ENCODE measurements around the gene PADI4.
A peak's percentile ranks its signal among the peaks of the same experiment; 100 is the strongest.

Gene PADI4

GRCh38 chr1:17304151-17304825 lies 3.7 kb upstream of the PADI4 start:
- ChIA-PET CTCF (interaction anchor here (1.0 to 2.8 kb wide), 2 partner anchors 11 to 30 kb away, joined by 5 to 8 read pairs; no protein-coding TSS in a partner anchor), POLR2A (no interaction called here)
- TF ChIP-seq ZNF157 (tag by site-specific recombination; IDR thresholded peaks at IDR 0.05) (no peak), ZNF692 (tag by site-specific recombination; IDR thresholded peaks at IDR 0.05) (0 out of 2 replicates have a peak, but pooled peaks have one; percentile 31), ATF2 (tag by site-specific recombination; IDR thresholded peaks at IDR 0.05; ENCODE audit: low read depth) (peak; percentile 68), ZBTB26 (tag by site-specific recombination; optimal IDR thresholded peaks at IDR 0.05) (no peak), TRIM28 (IDR thresholded peaks at IDR 0.05; ENCODE audit: borderline replicate concordance, low read length) (0 out of 2 replicates have a peak, but pooled peaks have one; percentile 47)
- Histone ChIP-seq H3K9me3 (ENCODE audit: control insufficient read depth, insufficient read depth, low read depth, low read length) (no peaks in the 10 kb centered on the region), H3K4me3 (ENCODE audit: low read depth, low read length) (no peak overlapping the region), H3K27ac (ENCODE audit: extremely low read depth, low read depth, low read length) (no peak overlapping the region), H3K36me3 (ENCODE audit: control insufficient read depth in 2 of 2, insufficient read depth in 1 of 2, low read length in 2 of 2) (no peaks in the 10 kb centered on the region), H3K4me1 (ENCODE audit: control insufficient read depth, insufficient read depth, low read length) (no peaks in the 10 kb centered on the region)

GRCh38 chr1:17304826-17305175 lies 3.2 kb upstream of the PADI4 start:
- POLR2A ChIA-PET = no interaction called here
- CTCF ChIA-PET = interaction anchor here (1.0 to 2.8 kb wide), 2 partner anchors 10 to 31 kb away, joined by 5 to 8 read pairs; no protein-coding TSS in a partner anchor

GRCh38 chr1:17305576-17306095 lies 2.4 kb upstream of the PADI4 start:
- H3K27ac ChIP-seq (ENCODE audit: extremely low read depth, low read depth, low read length) = no peak overlapping the region
- no peaks in the 10 kb centered on the region for H3K9me3 ChIP-seq (ENCODE audit: control insufficient read depth, insufficient read depth, low read depth, low read length)
- no peak overlapping the region for H3K4me3 ChIP-seq (ENCODE audit: low read depth, low read length)
- H3K36me3 ChIP-seq (ENCODE audit: control insufficient read depth in 2 of 2, insufficient read depth in 1 of 2, low read length in 2 of 2) = no peaks in the 10 kb centered on the region
- no peaks in the 10 kb centered on the region for H3K4me1 ChIP-seq (ENCODE audit: control insufficient read depth, insufficient read depth, low read length)
- no peak for TF ChIP-seq ZNF670 (tag by site-specific recombination; IDR thresholded peaks at IDR 0.05; ENCODE audit: low read depth)
- TF ChIP-seq OVOL3 (tag by site-specific recombination; IDR thresholded peaks at IDR 0.05) = no peak
- no peak for TF ChIP-seq SCRT1 (tag by site-specific recombination; IDR thresholded peaks at IDR 0.05; ENCODE audit: borderline replicate concordance)
- TF ChIP-seq REST (tag by site-specific recombination; IDR thresholded peaks at IDR 0.05) = no peak
- no peak for TF ChIP-seq HOXC10 (CRISPR knock-in tag; IDR thresholded peaks at IDR 0.05)
- TF ChIP-seq ZBTB21 (tag by site-specific recombination; IDR thresholded peaks at IDR 0.05) = no peak
- peak; percentile 70 for TF ChIP-seq ZNF623 (tag by site-specific recombination; IDR thresholded peaks at IDR 0.05)
- CTCF ChIA-PET = interaction anchor here (0.5 to 2.8 kb wide), 3 partner anchors 32 to 228 kb away, joined by 3 to 8 read pairs (median 3); no protein-coding TSS in a partner anchor
- POLR2A ChIA-PET = no interaction called here

More at GRCh38 chr1:17304826-17305175, 3.2 kb upstream of the PADI4 start:
- Histone ChIP-seq H3K27ac (ENCODE audit: extremely low read depth, low read depth, low read length) (no peak overlapping the region), H3K4me1 (ENCODE audit: control insufficient read depth, insufficient read depth, low read length) (no peaks in the 10 kb centered on the region), H3K36me3 (ENCODE audit: control insufficient read depth in 2 of 2, insufficient read depth in 1 of 2, low read length in 2 of 2) (no peaks in the 10 kb centered on the region), H3K4me3 (ENCODE audit: low read depth, low read length) (no peak overlapping the region), H3K9me3 (ENCODE audit: control insufficient read depth, insufficient read depth, low read depth, low read length) (no peaks in the 10 kb centered on the region)
- peak; percentile 44 for TF ChIP-seq ZSCAN4 (tag by site-specific recombination; IDR thresholded peaks at IDR 0.05)
- no peak for TF ChIP-seq ZNF48 (tag by site-specific recombination; IDR thresholded peaks at IDR 0.05)
- peak; percentile 99 for TF ChIP-seq MZF1 (tag by site-specific recombination; IDR thresholded peaks at IDR 0.05; ENCODE audit: borderline replicate concordance)
- no peak for TF ChIP-seq ZNF391 (tag by site-specific recombination; IDR thresholded peaks at IDR 0.05; ENCODE audit: borderline replicate concordance, low read depth)
- TF ChIP-seq, protein P1, sequence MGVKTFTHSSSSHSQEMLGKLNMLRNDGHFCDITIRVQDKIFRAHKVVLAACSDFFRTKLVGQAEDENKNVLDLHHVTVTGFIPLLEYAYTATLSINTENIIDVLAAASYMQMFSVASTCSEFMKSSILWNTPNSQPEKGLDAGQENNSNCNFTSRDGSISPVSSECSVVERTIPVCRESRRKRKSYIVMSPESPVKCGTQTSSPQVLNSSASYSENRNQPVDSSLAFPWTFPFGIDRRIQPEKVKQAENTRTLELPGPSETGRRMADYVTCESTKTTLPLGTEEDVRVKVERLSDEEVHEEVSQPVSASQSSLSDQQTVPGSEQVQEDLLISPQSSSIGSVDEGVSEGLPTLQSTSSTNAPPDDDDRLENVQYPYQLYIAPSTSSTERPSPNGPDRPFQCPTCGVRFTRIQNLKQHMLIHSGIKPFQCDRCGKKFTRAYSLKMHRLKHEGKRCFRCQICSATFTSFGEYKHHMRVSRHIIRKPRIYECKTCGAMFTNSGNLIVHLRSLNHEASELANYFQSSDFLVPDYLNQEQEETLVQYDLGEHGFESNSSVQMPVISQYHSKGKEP (tag by site-specific recombination; IDR thresholded peaks at IDR 0.05) = 0 out of 2 replicates have a peak, but pooled peaks have one; percentile 16
